Activated T-helper 1 cell treated with Interleukin-2 at 50 U/mL for 16 hours (primary cell): ENCODE data around the gene NXN.
"Not testable (repeated sequence)": the region's sequence is repeated elsewhere in the genome, so short reads cannot be mapped to it uniquely, and the experiment has no call there.

Experiments used
- DNase-seq: peaks from one replicate; pipeline ENCODE4 v3.0.0-alpha.2; 2020; ENCODE audit warnings: low read depth

NXN gene

DNA sequence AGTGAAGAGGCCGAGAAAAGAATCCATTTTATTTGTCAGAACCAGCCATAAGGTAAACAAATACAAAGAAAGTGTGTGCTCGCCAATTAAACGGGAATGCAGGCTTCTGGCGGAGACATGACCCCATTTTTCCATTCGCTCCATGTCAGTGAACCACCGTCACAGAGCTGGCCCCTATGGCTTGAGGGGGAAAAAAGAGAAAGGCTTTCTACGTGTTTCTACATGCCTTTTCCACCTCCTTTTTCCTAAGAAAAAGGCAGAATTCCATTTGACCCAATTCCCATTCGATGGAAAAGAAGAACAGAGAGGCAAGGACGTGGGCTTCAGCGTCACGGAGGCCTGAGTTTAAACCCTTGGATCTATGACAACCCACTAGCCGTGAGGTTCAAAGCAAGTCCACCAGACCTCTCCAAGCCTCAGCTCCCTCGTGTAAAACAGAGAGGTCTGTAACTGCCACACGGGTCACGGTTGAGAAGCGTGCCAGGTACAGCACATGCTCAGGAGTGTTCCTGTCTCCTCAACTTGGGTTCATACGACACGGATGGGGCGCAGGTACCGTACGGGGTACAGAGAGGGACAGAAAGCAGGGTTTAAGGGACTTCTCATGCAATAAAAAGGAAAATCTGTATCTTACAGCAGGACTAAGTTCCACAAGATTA lies 91.9 kb downstream of the NXN start:
- no peak for DNase-seq

DNA sequence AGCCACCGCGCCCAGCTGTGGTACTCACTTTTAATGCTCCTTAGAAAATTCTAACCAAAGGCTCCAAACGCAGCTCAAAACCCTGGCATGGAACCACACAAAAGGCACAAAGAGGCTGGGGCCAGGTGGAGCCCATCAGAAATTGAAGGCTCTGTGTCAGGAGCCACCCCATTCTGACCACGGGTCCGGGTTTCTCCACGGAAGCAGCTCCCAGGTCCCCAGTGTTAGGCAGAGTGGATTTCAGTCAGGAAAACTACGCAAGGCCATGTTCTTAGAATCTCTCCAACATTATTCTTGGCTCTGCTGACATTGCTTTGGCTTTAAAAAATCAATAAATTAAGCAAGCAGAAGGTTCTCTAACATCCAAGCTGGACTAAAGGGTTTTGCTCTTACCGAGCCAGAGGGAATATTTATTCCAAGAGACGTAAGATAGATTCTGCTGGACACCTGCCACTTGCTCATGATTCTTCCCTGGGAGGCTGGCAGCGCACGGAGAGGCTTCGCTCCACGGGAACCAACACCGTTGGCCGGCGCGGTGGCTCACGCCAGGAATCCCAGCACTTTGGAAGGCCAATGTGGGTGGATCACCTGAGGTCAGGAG lies 93.5 kb downstream of the NXN start:
- DNase-seq = no peak

DNA sequence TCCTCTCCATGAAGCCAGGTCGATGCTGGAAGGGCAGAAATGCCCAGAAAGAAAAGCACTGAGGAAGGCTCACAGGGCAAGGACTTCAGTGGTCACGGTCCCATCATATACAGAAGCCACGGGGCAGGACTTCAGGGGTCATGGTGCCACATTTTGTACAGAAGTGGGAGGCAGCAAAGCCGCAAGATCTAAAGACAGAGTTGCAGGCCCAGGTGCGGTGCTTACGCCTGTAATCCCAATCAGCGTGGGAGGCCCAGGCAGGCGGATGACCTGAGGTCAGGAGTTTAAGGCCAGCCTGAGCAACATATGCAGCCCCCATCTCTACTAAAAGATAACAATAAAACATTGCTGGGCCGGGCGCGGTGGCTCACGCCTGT lies 96.0 kb downstream of the NXN start:
- no peak for DNase-seq

DNA sequence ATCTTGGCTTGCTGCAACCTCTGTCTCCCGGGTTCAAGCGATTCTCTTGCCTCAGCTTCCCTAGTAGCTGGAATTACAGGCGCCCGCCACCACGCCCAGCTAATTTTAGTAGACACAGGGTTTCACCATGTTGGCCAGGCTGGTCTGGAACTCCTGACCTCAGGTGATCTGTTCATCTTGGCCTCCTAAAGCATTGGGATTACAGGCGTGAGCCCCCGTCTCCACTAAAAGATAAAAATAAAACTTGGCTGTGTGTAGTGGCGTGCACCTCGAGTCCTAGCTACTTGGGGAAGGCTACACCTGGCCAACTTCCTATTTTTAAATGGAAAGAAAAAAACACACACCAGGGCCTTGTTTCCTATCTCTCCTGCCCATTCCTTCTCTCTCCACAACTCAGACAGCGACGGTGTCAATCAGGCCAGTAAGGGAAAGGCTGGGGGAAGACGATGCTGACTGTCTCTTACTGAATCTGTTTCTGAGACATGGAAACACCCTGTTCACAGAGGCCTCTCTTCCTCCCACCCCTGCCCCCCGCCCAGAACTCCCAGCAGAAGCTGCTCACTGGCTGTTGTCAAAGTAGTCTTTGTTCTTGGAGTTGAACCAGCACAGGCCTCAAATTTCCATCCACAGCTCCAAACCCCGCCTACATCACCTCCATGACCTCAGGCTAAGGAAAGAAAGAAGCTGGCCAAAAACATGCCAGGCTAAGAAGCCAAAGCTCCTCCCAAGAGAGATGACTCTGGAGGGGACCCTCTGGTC lies 96.6 kb downstream of the NXN start:
- DNase-seq = no peak

DNA sequence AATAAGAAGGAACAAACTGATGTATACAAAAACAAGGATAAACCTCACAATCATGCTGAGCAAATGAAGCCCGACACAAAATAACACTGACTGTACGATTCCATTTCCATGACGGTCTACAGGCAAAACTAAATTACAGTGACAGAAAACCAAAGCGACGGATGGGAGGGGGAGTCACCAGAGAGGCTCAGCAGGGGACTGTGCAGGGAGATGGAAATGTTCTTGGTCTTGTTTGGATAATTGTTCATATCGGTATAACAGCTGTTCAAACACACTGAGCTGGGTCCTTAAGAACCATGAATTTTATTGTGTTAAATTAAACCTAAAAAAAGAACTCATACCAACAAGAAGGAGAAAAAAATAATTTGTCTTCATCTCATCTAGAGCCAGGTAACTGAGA lies 97.8 kb downstream of the NXN start:
- no peak for DNase-seq

DNA sequence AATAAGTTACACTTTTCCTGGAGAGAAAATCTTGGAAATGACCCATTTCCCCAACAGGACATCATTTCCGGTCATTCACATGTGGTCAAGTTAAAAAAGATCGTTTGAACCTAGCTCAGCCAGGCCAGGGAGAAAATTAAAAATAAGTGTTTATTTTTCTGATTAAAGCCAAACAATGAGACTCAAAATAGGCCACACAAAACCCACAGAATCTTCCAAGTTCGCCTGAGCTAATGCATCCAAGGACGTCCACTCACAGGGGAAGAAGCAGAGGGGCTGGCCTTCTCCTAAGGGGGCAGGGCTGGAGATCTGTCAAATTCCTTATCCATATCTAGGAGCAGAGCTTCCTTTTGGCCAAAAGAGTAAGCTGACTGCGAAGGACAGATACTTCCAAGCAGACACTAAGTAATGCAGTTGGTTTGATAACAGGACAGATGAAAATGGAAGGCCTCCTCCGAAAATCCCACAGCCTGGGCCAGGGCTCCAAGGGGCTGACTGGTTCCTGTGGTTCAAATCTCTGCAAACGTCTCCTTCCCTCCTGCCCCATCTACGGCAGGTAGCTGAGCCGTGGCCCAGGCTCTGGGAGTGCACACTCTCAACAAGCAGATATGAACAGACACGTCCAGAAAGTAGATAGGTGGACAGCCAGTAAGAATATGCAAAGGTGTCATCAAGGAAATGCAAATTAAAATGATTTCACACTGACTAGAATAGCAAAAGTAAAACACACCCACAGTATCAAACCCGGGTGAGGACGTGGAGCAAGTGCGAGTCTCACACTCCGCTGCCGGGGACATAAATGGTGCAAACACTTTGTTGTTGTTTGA lies 98.9 kb downstream of the NXN start:
- no peak for DNase-seq

DNA sequence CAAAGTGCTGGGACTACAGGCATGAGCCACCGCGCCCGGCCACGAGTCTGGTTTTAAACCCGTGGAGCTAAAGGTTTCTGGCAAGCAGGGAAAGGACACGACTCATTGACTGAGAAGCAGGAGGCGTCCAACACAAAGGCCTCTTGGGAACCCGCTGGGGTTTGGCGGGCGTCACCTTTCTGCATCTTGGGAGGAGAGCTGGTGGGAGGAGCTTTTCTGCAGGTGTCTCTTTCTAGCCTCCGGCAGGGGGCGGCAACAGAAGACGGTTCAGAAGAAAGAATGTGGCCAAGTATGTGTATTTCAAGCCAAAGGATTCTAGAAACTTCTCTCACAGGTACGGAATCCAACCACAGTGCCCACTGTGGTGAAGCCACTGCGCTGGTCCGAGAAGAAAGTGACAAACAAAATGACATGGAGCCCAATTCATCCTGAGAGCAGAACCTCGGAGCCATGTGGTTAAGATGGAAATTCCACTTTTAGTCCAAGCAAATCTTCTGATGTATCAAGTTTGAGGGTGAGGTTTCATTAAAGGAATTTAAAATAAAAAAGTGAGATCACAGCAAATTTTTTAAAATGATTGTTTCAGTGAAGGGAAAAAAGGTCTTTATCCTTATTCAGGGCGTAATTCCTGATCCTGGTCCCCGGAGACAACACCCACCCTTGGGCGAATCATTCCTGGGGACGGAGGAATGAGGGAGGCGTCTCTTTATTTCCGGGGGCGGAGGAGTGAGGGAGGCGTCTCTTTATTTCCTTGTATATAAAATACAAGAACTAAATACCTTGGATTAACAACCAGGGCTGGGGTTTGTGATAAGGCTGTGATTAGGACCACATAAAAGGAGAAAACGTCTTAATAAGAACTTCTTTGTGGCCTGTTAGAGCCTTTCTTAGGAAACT lies 99.8 kb downstream of the NXN start:
- DNase-seq = peak; percentile 39

DNA sequence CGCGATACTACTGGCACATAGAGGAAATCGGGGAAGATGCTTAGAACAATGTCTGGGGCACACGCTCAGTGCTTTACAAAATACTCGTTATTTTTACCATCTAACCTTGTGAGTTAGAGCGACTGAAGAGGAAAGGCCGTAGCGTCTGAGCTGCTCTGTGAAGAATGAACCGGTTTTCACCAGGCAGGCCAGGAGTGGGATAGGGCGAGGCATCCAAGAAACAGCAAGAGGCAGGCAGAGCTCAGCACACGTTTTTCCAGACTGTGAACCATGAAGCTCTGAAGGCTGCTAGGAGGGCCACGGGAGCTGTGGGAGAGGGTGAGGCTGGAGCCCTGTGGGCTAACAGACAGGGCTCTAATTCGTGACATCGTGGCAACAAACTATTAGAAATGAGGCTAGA lies 101.9 kb downstream of the NXN start:
- DNase-seq = no peak

DNA sequence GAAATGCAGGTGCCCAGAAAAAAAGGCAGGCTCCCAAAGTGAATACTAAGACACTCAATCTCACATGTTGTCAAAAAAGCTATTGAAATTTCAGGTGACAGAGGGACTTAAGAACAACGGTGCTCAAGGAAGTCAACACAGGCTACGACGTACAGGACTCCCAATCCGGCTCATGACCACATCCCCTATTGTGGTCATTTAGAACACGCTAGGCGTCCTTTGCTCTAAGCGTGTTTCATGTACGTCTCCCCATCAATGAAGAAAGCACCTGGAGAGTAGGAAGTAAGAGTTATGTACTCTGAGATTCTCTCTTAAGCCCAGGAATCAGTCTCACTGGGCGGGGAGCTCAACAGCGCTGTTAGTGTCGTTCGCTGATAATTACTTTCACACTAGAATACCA lies 103.3 kb downstream of the NXN start:
- no peak for DNase-seq

- not testable (repeated sequence) for DNase-seq
Observed at GRCh38 chr17:874590-874989, 105.0 kb downstream of the NXN start.

- no peak for DNase-seq
Observed at GRCh38 chr17:872855-873254, 106.7 kb downstream of the NXN start.

DNA sequence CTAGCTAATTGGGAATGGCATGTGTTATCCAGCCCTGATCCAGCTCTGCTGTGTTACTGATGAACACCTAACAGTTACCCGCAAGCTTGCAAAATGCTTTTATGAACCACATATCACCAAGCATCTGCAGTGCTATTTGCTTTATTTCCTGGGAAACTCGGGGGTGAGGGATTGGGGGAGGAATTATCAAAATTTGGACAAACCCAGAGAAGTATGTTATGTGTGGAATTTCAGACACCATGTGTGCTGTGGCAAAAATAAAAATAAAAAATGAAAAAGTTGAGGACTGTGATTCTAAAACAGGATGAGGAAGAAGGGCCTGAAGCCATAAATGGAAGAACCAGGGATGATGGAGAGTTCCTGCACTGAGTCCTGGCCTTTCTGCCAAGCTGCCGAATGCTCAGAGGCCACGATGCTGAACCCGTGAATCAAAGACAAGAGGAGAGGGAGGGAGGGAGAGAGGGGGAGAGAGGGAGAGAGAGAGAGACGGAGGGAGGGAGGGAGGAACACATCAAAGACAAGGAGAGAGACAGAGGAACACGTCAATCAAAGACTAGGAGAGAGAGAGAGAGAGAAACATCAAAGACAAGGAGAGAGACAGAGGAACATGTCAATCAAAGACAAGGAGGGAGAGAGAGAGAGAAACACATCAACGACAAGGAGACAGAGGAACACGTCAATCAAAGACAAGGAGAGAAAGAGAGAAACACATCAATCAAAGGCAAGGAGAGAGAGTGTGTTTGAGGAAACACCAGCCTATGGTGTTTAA lies 107.6 kb downstream of the NXN start:
- DNase-seq = no peak

DNA sequence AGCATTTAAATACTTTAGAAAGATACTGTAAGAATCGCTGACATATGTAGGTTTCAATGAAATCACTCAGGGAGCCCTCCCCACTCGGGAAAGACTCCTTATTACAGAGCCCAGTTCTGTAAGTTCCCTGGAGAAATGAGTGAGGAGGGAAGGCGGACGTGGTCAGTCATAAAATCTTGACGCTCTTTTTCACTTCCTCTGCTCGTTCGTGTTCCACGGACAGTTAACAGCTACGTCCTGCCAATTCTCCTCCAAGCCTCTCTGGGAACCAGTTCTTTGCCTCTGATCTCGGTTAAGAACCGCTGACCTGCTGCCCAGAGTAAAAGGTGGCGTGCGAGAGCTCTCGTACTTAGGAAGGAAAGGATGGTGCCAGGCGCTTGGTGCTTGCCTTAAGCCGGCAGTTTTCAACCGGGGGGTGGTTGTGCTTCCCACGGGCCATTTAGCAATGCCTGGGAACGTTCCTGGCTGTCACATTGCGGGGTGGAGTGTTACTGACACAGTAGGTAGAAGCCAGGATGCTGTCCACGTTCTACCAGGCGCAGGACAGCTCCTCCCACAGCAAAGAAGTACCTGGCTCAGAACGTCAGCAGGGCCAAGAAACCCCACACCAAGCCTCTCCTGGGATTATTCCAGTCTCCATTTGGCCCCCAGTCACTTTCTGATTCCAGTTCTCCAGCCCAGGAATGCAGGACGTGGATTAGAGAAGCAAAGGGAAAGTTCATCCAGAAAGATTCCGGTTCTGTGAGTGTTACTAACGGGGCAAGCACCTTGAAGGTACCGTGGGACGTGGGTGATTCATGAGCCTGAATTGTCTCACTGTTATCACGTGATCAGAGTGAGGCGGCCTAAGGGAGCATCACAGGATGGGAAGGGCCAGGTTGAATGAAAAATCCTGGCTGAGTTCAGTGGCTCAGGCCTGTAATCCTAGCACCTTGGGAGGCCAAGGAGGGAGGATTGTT lies 109.7 kb downstream of the NXN start:
- DNase-seq = no peak

DNA sequence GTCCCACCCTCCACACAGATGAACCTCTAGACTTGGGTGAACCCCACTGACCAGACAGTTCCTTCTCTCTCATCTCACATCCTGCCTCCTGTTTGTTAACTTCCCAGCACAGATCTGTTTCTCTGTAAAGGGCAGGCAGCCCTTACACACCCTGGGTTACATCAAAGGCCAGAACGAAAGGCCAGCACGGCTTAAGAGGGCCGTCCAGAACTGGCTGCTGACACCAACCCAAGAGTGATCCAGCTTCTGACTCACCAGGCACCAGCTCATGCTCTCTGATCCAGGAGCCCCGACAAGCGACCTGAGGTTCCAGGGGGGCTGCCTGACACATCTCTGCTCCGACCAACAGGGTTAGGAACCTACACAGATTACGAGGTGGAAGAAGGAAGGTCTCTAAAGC lies 110.5 kb downstream of the NXN start:
- no peak for DNase-seq

GRCh38 chr17:867896-868489 lies 111.6 kb downstream of the NXN start:
- no peak for DNase-seq

DNA sequence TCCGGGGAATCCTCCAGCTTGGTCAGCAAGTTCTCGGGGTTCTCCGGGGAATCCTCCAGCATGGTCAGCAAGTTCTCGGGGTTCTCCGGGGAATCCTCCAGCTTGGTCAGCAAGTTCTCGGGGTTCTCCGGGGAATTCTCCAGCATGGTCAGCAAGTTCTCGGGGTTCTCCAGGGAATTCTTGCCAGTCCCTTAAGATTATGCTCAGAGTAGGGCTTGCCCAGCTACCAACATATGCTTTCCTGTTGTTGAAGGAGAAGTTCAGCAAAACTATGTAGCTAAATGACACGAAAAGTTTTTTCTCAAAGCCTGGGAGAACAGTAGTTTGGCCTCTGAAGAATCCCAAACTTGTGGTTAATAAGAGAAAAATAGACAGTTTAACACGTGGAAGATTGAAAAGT lies 112.3 kb downstream of the NXN start:
- DNase-seq = not testable (repeated sequence)

DNA sequence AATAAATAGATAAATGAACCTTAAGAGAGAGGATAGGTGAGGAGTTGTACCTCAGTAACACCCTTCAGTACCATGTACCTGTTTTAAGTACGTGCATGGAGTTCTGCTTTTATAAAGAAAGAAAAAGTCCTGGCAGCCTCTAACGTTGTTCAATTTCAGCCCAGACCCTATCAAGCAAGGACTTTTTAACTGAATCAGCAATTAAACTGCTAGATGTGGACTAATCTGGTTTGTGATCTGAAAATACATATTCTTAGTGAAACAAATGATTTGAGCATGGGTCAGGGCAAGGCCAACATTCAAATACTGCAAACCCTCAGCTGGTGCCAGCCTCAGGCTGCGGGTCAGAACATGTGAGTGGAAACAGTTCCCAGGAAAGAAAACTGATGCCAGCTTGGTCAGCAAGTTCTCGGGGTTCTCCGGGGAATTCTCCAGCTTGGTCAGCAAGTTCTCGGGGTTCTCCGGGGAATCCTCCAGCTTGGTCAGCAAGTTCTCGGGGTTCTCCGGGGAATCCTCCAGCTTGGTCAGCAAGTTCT lies 112.9 kb downstream of the NXN start:
- no peak for DNase-seq

GRCh38 chr17:864315-864714 lies 115.3 kb downstream of the NXN start:
- DNase-seq = no peak

- DNase-seq = no peak
Observed at GRCh38 chr17:863880-864279, 115.7 kb downstream of the NXN start.
